Adrenal gland (tissue), 12 donors: ENCODE data around the gene GLCCI1. TPM values are rescaled to one million over a fixed set of nuclear protein-coding genes. Genes with fewer than 3 reads are reported as not detected.

Experiments used
- DNase-seq, 7 donors: peaks; one replicate each; pipeline ENCODE4 v3.0.0-alpha.2; 2019 to 2020
- H3K27ac ChIP-seq, 5 donors: fragments of 200-600 bp; sonication (generic) in 4 of 5; 1 replicate in 3 of 5; 2 replicates in 2 of 5; pipeline versions ENCODE4 v1.5.1 to v1.8.0; 2016 to 2020; ENCODE audit warnings: mild to moderate bottlenecking in 1 of 5
- H3K27me3 ChIP-seq: fragments of 200-600 bp; 2 replicates; pipeline ENCODE4 v1.8.0; 2021
- H3K36me3 ChIP-seq, 2 donors: fragments of 200-600 bp; replicated peaks in 1 of 2; 1 replicate in 1 of 2; 2 replicates in 1 of 2; pipeline versions ENCODE4 v1.5.1 to v1.8.0; 2018 to 2022
- H3K4me1 ChIP-seq, 2 donors: fragments of 200-600 bp; replicated peaks in 1 of 2; 1 replicate in 1 of 2; 2 replicates in 1 of 2; pipeline versions ENCODE4 v1.5.1 to v1.8.0; 2018 to 2021
- H3K4me3 ChIP-seq, 4 donors: fragments of 200-600 bp; sonication (generic) in 3 of 4; one replicate each; pipeline ENCODE4 v1.5.1; 2016 to 2018
- H3K9me3 ChIP-seq, 3 donors: fragments of 200-600 bp; sonication (generic) in 1 of 3; replicated peaks in 1 of 3; 1 replicate in 2 of 3; 2 replicates in 1 of 3; pipeline versions ENCODE4 v1.5.1 to v1.8.0; 2016 to 2021
- CTCF ChIP-seq, 6 experiments: fragments of 450-650 bp in 4 of 6; fragments of 200-600 bp in 2 of 6; sonication (generic) in 1 of 6; IDR thresholded peaks; 1 replicate in 5 of 6; 2 replicates in 1 of 6; pipeline versions ENCODE4 v1.5.1 to v1.8.0; 2016 to 2021; ENCODE audit warnings: antibody characterized with exemption in 6 of 6, mild to moderate bottlenecking in 2 of 6, moderate library complexity in 1 of 6
- POLR2A ChIP-seq, 2 donors: fragments of 450-650 bp; IDR thresholded peaks; one replicate each; pipeline ENCODE4 v1.6.1; 2017; ENCODE audit warnings: antibody characterized with exemption in 2 of 2, mild to moderate bottlenecking in 2 of 2, moderate library complexity in 1 of 2
- WGBS, 4 donors: extraction: QIAGEN DNeasy Blood & Tissue Kit in 2 of 4; methylation state at CpG; one replicate each; pipeline versions ENCODE4 v1.1.5 to v1.1.7; 2013 to 2017; 5-methylcytosine and 5-hydroxymethylcytosine counted together
- intact Hi-C, 2 donors: fragments of 100-400 bp; cut with DNase I; formaldehyde crosslinking; loops; one replicate each; pipeline versions ENCODE4 v1.14.1 to v1.15.0; 2022 to 2023
- polyA plus RNA-seq, 3 donors: library from polyadenylated mRNA; stranded (reverse); fragments of 200-250 nt in 2 of 3; fragments of 350-450 nt in 1 of 3; fragmentation: Illumina TruSeq in 1 of 3; extraction: RNeasy Lipid Tissue Mini Kit (QIAGEN cat#74804) in 1 of 3; gene quantifications; one replicate each; pipeline ENCODE4 v1.2.3, GENCODE V29; 2013 to 2014
- total RNA-seq, 9 donors: library from RNA; depleted of rRNA in 4 of 9; stranded (reverse); fragments of >200 nt in 4 of 9; fragments of 120-200 nt in 1 of 9; fragmentation: NEBNext Ultra II Directional in 1 of 9; extraction: Animal tissue kit (Norgen Biotek cat#: 25700) in 1 of 9; gene quantifications; one replicate each; pipeline versions ENCODE4 v1.1.0 to v1.2.4, GENCODE V29; 2013 to 2023
- donor health status: healthy with polysubstance abuse.
- donor health status: Bipolar disorder and iron deficiency.
- donor health status: DM: yes; HTN: yes; CAD: no.
- donor health status: DM: no; HTN: no; CAD: no.
- donor health status: DM: no; HTN: no; CAD: no.
- donor health status: DM: yes; HTN: yes; CAD: no.

Gene GLCCI1
- total and polyA plus RNA-seq, 12 donors = 2.4 to 23.6 (median 8.2) TPM

- Histone ChIP-seq H3K9me3 (no peaks in the 10 kb centered on the region), H3K36me3 (no peaks in the 10 kb centered on the region), H3K4me1 (no peaks in the 10 kb centered on the region), H3K4me3 (no peak overlapping the region), H3K27ac (no peak overlapping the region), H3K27me3 (no peaks in the 10 kb centered on the region)
- TF ChIP-seq POLR2A (IDR thresholded peaks at IDR 0.05) = no peak
- no peak for TF ChIP-seq CTCF (IDR thresholded peaks at IDR 0.05)
- WGBS, 4 donors = 86 to 94% (median 89%) methylated on average over 6 of the region's 6 CpGs
- intact Hi-C loops = no loop called here
- DNase-seq = no peak
These were observed 30.1 kb upstream of the GLCCI1 start for GRCh38 chr7:7938471-7938870.

- Histone ChIP-seq H3K27ac (no peak overlapping the region), H3K4me1 (no peaks in the 10 kb centered on the region), H3K36me3 (no peaks in the 10 kb centered on the region), H3K4me3 (no peak overlapping the region), H3K9me3 (no peaks in the 10 kb centered on the region), H3K27me3 (no peaks in the 10 kb centered on the region)
- TF ChIP-seq POLR2A (IDR thresholded peaks at IDR 0.05) (no peak), CTCF (IDR thresholded peaks at IDR 0.05) (no peak)
- WGBS, 4 donors = 84 to 93% (median 89%) methylated on average over 1 of the region's 1 CpG
- intact Hi-C loops = no loop called here
- no peak for DNase-seq
These were observed 24.6 kb upstream of the GLCCI1 start for GRCh38 chr7:7943951-7944350.

GRCh38 chr7:7944619-7945282, 23.8 kb upstream of the GLCCI1 start:
- Histone ChIP-seq H3K4me3 (no peak overlapping the region), H3K27ac (no peak overlapping the region), H3K4me1 (no peaks in the 10 kb centered on the region), H3K36me3 (no peaks in the 10 kb centered on the region), H3K27me3 (no peaks in the 10 kb centered on the region), H3K9me3 (no peaks in the 10 kb centered on the region)
- no peak for TF ChIP-seq CTCF (IDR thresholded peaks at IDR 0.05)
- intact Hi-C loops = no loop called here
- WGBS, 4 donors = 76 to 83% (median 80%) methylated on average over 6 to 7 of the region's 7 CpGs
- DNase-seq = no peak

- intact Hi-C loops = no loop called here
These were observed 22.1 kb upstream of the GLCCI1 start for GRCh38 chr7:7946486-7946885.

More at GRCh38 chr7:7946486-7946885, 22.1 kb upstream of the GLCCI1 start:
- Histone ChIP-seq H3K27ac (no peak overlapping the region), H3K36me3 (no peaks in the 10 kb centered on the region), H3K4me1 (no peaks in the 10 kb centered on the region), H3K4me3 (no peak overlapping the region), H3K9me3 (no peaks in the 10 kb centered on the region), H3K27me3 (no peaks in the 10 kb centered on the region)
- no peak for TF ChIP-seq POLR2A (IDR thresholded peaks at IDR 0.05)
- TF ChIP-seq CTCF (IDR thresholded peaks at IDR 0.05) = no peak
- 92 to 97% (median 96%) methylated on average over 3 of the region's 3 CpGs for WGBS, 4 donors
- DNase-seq = no peak
